CD4-positive, alpha-beta T cell treated with Interferon alpha-2 for 1 hour (primary cell): ENCODE measurements around the gene NPIPB4.
"Not testable (repeated sequence)": the region's sequence is repeated elsewhere in the genome, so short reads cannot be mapped to it uniquely, and the experiment has no call there.

Experiments
- DNase-seq, 2 donors: peaks; one replicate each; pipeline ENCODE4 v3.0.0-alpha.2; 2020 to 2022

The NPIPB4 gene

DNA sequence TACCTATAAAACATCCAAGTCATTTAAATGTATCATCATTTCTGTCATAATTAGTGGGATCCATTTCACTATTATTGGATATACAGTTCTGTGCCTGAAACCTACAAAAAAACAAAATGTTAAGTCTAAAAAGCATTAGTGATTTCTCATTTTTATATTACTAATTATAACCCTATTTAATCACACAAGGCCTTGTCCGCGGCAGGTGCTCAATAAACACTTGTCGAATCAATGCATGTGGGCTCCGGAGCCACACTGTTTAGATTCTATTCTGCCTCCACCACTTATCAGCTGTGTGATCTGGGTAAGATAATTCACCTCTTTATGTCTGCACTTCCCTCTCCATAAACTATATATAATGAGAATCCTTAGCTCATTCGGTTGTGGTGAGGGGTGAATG, at the start of gene NPIPB4:
Gene NPIPB4, minus strand, starts transcription at position 101 of the 400 bp plus-strand sequence. CDS start 378 bp downstream, outside the sequence.
- DNase-seq = not testable (repeated sequence)

- DNase-seq = not testable (repeated sequence)
Measured at GRCh38 chr16:21898998-21899397, 41.4 kb upstream of the NPIPB4 start.

DNA sequence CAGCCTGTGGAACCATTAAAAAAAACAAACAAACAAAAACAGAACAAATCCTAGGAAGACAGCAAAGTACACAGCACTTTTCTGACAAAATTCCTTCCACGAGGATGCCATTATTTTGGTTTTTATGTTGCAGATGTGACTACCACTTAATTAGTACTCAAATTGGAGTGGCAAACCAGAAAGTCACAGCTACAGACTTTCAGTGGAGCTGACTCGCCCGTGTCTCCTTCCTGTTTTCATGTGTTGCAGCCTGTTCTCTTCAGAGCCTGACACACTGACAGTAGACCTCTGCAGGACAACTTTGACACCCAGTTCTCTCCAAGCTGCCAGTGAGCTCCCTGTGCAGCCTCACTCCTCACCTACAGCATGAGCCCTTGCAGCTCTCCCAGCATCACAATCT, 24.4 kb upstream of the NPIPB4 start:
- peak; percentile 1 to 21 for DNase-seq

DNA sequence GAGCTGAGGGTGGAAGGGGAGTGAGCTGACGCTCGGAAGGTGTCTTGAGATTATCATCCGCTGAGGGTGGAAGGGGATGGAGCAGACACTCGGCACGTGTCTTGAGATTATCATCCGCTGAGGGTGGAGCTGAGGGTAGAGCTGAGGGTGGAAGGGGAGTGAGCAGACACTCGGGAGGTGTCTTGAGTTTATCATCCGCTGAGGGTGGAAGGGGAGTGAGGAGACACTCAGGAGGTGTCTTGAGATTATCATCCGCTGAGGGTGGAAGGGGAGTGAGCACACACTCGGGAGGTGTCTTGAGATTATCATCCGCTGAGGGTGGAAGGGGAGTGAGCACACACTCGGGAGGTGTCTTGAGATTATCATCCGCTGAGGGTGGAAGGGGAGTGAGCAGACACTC, 20.4 kb downstream of the NPIPB4 start:
- not testable (repeated sequence) for DNase-seq

GRCh38 chr16:21836334-21836733, 21.2 kb downstream of the NPIPB4 start:
- DNase-seq = peak in 1 of 2 donors; percentile 44

- DNase-seq = peak in 1 of 2 donors; percentile 13
Measured at GRCh38 chr16:21835747-21836146, 21.8 kb downstream of the NPIPB4 start.

GRCh38 chr16:21834211-21834610, 23.3 kb downstream of the NPIPB4 start:
- DNase-seq = not testable (repeated sequence)

- not testable (repeated sequence) for DNase-seq
Measured at GRCh38 chr16:21829929-21830328, 27.6 kb downstream of the NPIPB4 start.

DNA sequence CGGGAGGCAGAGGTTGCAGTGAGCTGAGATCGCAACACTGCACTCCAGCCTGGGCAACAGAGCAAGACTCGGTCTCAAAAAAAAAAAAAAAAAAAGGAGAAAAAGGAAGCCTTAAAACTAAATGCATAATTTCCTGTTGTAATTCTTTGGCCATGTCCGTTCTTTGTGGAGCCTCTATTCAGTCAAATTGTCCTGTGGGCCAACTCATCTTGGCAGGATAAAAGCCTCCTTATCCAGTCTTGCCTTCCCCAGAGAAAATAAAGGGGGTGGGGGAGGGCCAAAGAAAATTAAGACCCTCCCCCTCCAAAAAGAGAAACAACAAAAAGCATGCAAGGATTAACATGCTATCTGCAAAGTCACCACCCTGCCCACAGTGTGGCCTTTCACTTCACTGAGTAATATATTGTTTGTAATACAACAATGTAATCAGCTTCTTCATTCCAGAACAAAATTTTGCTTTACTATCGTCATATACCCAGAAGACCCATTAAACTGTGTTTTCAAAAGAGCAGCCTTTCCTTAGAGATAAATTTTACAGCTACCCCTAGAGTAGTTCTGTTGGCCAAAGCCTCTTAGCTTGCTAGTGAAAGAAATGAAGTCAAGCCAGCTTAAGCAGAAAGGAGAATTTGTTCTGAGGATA, 31.4 kb downstream of the NPIPB4 start:
- DNase-seq = not testable (repeated sequence)

DNA sequence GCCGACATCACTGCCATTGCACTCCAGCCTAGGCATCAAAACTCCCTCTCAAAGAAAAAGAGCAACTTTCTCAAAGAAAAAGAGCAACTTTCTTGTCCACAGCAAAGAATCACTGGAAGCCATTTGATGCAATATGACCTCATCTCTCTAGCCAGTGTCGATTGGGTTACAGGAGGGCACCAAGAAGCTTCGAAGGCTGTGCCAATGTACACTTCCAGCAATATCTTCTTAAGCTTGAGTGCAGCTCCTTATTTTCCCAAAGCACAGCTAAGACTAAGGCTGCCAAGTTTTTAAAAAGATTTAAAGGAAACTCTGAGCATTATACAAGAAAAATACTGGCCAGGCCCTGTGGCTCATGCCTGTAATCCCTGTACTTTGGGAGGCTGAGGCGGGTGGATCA, 32.0 kb downstream of the NPIPB4 start:
- not testable (repeated sequence) for DNase-seq

DNA sequence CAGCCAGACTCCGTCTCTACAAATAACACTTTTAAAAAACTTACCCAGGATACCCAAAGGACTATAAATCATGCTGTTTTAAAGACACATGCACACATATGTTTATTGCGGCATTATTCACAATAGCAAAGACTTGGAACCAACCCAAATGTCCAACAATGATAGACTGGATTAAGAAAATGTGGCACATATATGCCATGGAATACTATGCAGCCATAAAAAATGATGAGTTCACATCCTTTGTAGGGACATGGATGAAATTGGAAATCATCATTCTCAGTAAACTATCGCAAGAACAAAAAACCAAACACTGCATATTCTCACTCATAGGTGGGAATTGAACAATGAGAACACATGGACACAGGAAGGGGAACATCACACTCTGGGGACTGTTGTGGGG, 34.3 kb downstream of the NPIPB4 start:
- DNase-seq = not testable (repeated sequence)

GRCh38 chr16:21820908-21821465, 36.6 kb downstream of the NPIPB4 start:
- DNase-seq = not testable (repeated sequence)

DNA sequence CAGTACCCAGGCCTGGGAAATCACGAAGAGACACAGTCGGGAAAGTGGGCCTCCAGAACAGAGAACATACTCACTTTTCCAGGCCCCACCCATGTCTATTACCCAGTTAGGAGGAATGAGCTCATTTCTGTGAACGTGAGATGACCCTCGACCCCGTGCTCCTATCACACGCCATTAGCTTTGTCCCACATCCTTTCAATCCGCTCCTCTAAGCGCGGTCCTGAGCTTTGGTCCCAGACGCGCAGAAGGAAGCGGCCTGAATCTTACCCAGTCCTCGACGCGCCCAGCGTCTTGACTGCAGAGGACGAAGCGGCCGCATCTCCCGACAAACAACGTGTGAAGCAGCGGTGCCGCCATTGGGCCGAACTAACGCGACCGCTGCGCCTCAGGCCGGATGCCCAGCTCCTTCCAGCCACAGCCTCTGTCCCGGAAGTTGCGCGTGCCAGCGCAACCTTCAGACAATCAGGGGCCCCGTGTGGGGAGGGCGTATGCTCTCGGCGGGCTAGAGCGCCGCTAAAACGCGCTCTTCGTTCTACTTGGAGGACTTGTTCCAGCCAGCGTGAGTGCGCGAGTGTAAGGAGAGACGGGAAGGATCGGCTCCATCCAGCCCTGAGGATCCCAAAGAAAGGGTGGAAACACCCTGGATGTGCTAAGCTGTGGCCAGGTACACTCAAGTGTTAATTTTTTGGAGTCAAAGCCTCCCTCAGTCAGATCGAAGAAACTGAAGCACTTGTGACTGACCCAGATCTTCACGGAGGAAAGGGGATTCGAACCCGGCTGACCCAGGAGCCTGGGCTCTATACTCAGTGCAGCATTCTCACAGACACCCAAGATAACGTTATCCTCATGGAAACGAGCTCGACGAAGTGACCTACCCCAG, 37.3 kb downstream of the NPIPB4 start:
- DNase-seq = peak; percentile 73 to 74

GRCh38 chr16:21819617-21820016, 37.9 kb downstream of the NPIPB4 start:
- DNase-seq = not testable (repeated sequence)

- not testable (repeated sequence) for DNase-seq
Measured at GRCh38 chr16:21817012-21817411, 40.5 kb downstream of the NPIPB4 start.

GRCh38 chr16:21815694-21816093, 41.9 kb downstream of the NPIPB4 start:
- not testable (repeated sequence) for DNase-seq

DNA sequence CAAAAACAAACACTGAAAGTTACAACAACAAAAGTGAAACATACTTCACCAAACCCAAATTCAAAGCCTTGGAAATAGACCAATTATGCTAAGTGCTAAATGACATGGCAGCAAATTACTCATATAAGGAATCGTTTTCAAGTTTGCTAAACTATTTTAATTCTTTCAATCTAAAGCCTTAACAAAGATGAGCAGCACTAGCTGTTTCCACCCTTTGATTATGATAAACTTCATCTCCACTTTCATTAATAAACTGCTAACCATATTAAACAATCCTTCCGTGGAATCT, 55.2 kb downstream of the NPIPB4 start:
- not testable (repeated sequence) for DNase-seq

DNA sequence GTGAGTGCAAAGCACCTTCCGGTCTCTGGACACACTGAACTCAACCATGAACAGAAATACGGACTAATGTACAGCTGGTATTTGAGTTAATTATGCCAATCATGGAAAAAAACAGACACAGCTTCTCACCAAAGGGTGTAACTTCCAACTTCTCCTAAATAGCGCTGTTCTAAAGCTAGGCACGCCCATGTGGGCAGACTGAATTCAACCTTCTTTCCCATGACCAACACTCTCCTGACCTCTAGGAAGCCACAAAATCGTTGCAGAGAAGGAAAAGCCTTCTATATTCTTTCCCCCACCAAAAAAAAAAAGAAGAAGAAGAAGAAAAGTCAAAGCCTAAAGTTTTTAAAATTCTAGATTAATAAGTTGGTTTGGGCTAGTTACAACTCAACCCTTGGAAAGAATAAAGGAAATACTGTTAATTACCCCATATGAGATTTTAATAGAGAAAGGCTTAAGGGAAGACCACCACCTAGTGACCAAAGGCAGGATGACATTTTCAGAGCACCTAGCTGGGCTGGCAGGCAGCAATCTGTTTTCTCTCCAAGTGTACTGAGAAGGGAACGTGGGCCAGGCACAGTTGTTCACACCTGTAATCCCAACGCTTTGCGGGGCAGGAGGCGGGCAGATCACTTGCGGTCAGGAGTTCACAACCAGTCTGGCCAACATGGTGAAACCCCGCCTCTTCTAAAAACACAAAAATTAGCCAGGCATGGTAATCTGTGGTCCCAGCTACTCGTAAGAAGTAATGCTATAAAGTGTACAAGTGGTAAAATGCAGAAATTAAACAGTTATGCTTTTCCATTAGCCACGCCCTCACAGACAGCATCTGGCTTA, 55.8 kb downstream of the NPIPB4 start:
- peak in 1 of 2 donors; percentile 56 for DNase-seq

DNA sequence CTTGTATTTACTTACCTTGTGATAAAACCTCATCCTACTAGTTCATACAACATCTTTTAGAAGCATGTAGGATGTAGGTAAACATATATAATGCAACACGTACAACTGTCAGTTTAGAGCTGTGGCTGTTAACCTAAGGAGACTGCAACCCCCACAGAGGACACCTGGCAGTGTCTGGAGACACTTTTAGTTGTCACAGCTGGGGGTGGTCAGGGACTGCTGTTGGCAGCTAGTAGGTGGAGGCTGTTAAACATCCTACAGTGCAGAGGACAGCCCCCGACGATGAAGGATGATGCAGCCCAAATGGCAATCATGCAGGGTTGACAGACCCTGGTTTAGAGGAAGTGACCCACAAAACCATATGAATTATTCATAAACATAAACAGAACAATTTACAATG, 59.0 kb downstream of the NPIPB4 start:
- not testable (repeated sequence) for DNase-seq

- DNase-seq = peak in 1 of 2 donors; percentile 9
Measured at GRCh38 chr16:21793310-21793709, 64.2 kb downstream of the NPIPB4 start.

DNA sequence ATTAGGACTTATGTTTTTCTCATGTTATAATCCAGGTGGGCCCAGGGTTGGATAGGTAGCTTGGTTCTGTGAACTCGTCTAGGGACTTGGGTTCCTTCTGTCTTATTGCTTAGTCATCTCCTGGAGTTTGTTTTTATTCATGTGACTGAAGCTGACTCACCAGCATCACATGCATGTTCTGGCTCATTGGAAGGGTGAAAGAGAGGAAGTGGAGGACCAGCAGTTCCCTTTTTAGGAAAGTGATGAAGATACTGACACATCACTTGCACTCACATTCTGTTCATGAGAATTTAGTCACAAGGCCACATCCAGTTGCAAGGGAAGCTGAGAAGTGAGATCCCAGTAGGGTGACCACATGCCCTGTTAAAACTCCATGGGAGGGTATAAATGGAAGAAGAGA, 67.0 kb downstream of the NPIPB4 start:
- DNase-seq = not testable (repeated sequence)
